ENCODE data around the gene TF. TPM values are rescaled to one million over a fixed set of nuclear protein-coding genes. Genes with fewer than 3 reads are reported as not detected.

Gene TF
- total and polyA plus RNA-seq, 2 of the 8 experiments (the other 6 are each of a cell fraction or from before 2014, with no cell fraction given) = 0.02 to 0.26 TPM

DNA sequence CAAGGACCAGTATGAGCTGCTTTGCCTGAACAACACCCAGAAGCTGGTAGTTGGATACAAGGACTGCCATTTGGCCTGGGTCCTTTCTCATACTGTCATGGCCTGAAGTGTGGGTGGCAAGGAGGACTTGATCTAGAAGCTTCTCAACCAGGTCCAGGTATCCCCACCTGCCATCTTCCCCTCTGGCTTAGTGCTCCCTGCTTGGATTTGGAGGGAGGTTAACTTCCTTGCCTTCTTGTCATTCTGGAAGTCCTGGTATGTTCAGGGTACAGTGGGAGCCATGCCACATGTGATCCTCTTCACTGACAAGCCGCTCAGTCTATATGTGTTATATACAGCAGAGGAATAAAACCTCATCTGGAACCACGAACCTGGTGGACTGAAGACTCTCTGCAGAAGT lies 46.7 kb upstream of the TF start:
- POLR2A ChIA-PET (ENCODE audit: partially characterized antibody) = no interaction called here
- Histone ChIP-seq H3K9ac (replicated peaks in 1 of 4; ENCODE audit: extremely low read depth in 1 of 4, low read depth in 3 of 4, low read length in 3 of 4) (no peak overlapping the region), H2BK20ac (ENCODE audit: low read length) (no peak overlapping the region), H2AK5ac (ENCODE audit: low read depth, low read length) (no peak overlapping the region), H3K18ac (ENCODE audit: extremely low read depth, low read length) (no peak overlapping the region), H2BK5ac (ENCODE audit: low read depth, low read length) (no peak overlapping the region), H3K23ac (ENCODE audit: insufficient read length) (no peak overlapping the region), H2BK120ac (replicated peaks; ENCODE audit: low read depth, low read length) (no peak overlapping the region), H3K56ac (replicated peaks; ENCODE audit: insufficient read length, low read depth, low read length) (no peak overlapping the region), H3K9me3 (ENCODE audit: insufficient read depth in 2 of 2, low read depth in 1 of 2, low read length in 1 of 2) (no peaks in the 10 kb centered on the region), H2AFZ (ENCODE audit: low read length) (no peak overlapping the region), H2BK12ac (ENCODE audit: low read depth, low read length) (no peak overlapping the region), H3K14ac (ENCODE audit: insufficient read length) (no peak overlapping the region), H4K8ac (ENCODE audit: extremely low read depth, insufficient read depth, low read length) (no peak overlapping the region), H4K91ac (replicated peaks; ENCODE audit: insufficient read length, low read length) (no peak overlapping the region), H3K79me1 (ENCODE audit: low read depth, low read length) (no peaks in the 10 kb centered on the region), H3K23me2 (ENCODE audit: low read depth, low read length) (no peaks in the 10 kb centered on the region), H2BK15ac (ENCODE audit: low read length) (no peak overlapping the region), H3K4me1 (replicated peaks in 1 of 4; ENCODE audit: control insufficient read depth in 3 of 4, insufficient read depth in 4 of 4, low read length in 3 of 4) (no peaks in the 10 kb centered on the region), H3K79me2 (ENCODE audit: control insufficient read depth in 1 of 2, insufficient read depth in 2 of 2, low read length in 2 of 2) (no peaks in the 10 kb centered on the region), H3K27ac (ENCODE audit: low read depth, low read length) (no peak overlapping the region), H4K20me1 (replicated peaks in 1 of 2; ENCODE audit: control insufficient read depth in 1 of 2, insufficient read depth in 2 of 2, low read length in 2 of 2) (no peaks in the 10 kb centered on the region), H4K5ac (ENCODE audit: insufficient read length, low read depth, low read length) (no peak overlapping the region), H3K4me2 (ENCODE audit: insufficient read depth in 1 of 2, low read depth in 2 of 2, low read length in 2 of 2) (no peak overlapping the region), H3K4ac (replicated peaks; ENCODE audit: insufficient read length, low read depth, low read length) (no peak overlapping the region), H3K4me3 (ENCODE audit: extremely low read depth in 1 of 4, insufficient read depth in 2 of 4, low read depth in 3 of 4, low read length in 4 of 4) (no peak overlapping the region), H3K36me3 (ENCODE audit: control insufficient read depth in 2 of 4, insufficient read depth in 4 of 4, low read length in 3 of 4) (no peaks in the 10 kb centered on the region), H3K27me3 (replicated peaks in 1 of 4; ENCODE audit: control insufficient read depth in 3 of 4, extremely low read depth in 1 of 4, insufficient read depth in 3 of 4, low read length in 3 of 4) (no peaks in the 10 kb centered on the region)
- 91% methylated on average over 2 of the region's 2 CpGs; no CpG with 5 or more reads in 1 of the 2 experiments for WGBS, 2 experiments (ENCODE audit: extremely low coverage in 1 of 2, insufficient coverage in 1 of 2, insufficient read length in 1 of 2, insufficient replicate concordance in 2 of 2, low coverage in 1 of 2, low lambda C conversion rate in 2 of 2, missing lambda C conversion rate in 1 of 2)
- no peak for DNase-seq (ENCODE audit: low read depth in 1 of 2, low spot score in 2 of 2)
- CTCF ChIA-PET (ENCODE audit: partially characterized antibody) = no interaction called here
- no peak for FAIRE-seq
- no peak for TF ChIP-seq BACH1 (IDR thresholded peaks at IDR 0.05; ENCODE audit: low read length)
- no peak for TF ChIP-seq JUN (IDR thresholded peaks at IDR 0.05; ENCODE audit: low read depth, low read length)
- TF ChIP-seq BCL11A (IDR thresholded peaks at IDR 0.05; ENCODE audit: low read depth in 2 of 2, low read length in 2 of 2) = no peak
- TF ChIP-seq CBX8 (IDR thresholded peaks at IDR 0.05; ENCODE audit: borderline replicate concordance, low read depth, low read length) = no peak
- TF ChIP-seq, protein P1, sequence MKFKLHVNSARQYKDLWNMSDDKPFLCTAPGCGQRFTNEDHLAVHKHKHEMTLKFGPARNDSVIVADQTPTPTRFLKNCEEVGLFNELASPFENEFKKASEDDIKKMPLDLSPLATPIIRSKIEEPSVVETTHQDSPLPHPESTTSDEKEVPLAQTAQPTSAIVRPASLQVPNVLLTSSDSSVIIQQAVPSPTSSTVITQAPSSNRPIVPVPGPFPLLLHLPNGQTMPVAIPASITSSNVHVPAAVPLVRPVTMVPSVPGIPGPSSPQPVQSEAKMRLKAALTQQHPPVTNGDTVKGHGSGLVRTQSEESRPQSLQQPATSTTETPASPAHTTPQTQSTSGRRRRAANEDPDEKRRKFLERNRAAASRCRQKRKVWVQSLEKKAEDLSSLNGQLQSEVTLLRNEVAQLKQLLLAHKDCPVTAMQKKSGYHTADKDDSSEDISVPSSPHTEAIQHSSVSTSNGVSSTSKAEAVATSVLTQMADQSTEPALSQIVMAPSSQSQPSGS (IDR thresholded peaks at IDR 0.05; ENCODE audit: low read length) = no peak
- TF ChIP-seq POU5F1 (IDR thresholded peaks at IDR 0.05; ENCODE audit: low read depth, low read length) = no peak
- TF ChIP-seq CBX5 (IDR thresholded peaks at IDR 0.05; ENCODE audit: low read depth, low read length) = no peak
- no peak for TF ChIP-seq FOSL1 (IDR thresholded peaks at IDR 0.05; ENCODE audit: insufficient read depth, low read depth, low read length)
- TF ChIP-seq SP1 (IDR thresholded peaks at IDR 0.05; ENCODE audit: low read depth, low read length) = no peak
- TF ChIP-seq RBBP5 (IDR thresholded peaks at IDR 0.05; ENCODE audit: borderline replicate concordance, low read depth, low read length) = no peak
- no peak for TF ChIP-seq EP300 (IDR thresholded peaks at IDR 0.05; ENCODE audit: borderline replicate concordance in 1 of 2, low read depth in 2 of 2, low read length in 2 of 2)
- no peak for TF ChIP-seq RXRA (IDR thresholded peaks at IDR 0.05; ENCODE audit: insufficient read depth, low read depth, low read length)
- TF ChIP-seq SP2 (IDR thresholded peaks at IDR 0.05; ENCODE audit: low read length) = no peak
